ENCODE measurements around the gene TMEM62. TPM values are rescaled to one million over a fixed set of nuclear protein-coding genes. Genes with fewer than 3 reads are reported as not detected.

The TMEM62 gene
- total and polyA plus RNA-seq, 9 of the 15 experiments (the other 6 are each of a cell fraction or from before 2014, with no cell fraction given), result 4.4 to 16.6 (median 11.1) TPM

- peak; percentile 74; the same call in 1 of the 2 replicates for TF ChIP-seq ARID4B (CRISPR knock-in tag; IDR thresholded peaks at IDR 0.05)
- no peak; a peak in 1 of 3 replicates for TF ChIP-seq CBX3 (IDR thresholded peaks at IDR 0.05; ENCODE audit: borderline replicate concordance in 1 of 2, low read length in 2 of 2)
- no peak for TF ChIP-seq NFYB (IDR thresholded peaks at IDR 0.05; ENCODE audit: extremely low read depth, insufficient read length)
- no peak for TF ChIP-seq ZNF398 (CRISPR knock-in tag; IDR thresholded peaks at IDR 0.05)
- 0 out of 2 replicates have a peak, but pooled peaks have one; percentile 57 for TF ChIP-seq SMARCE1 (IDR thresholded peaks at IDR 0.05)
- TF ChIP-seq FOXP4 (CRISPR knock-in tag; IDR thresholded peaks at IDR 0.05; ENCODE audit: borderline replicate concordance), result peak; percentile 73; the same call in 1 of the 2 replicates
- TF ChIP-seq CC2D1A (IDR thresholded peaks at IDR 0.05), result no peak
Observed at GRCh38 chr15:43185157-43186002, 52.0 kb downstream of the TMEM62 start, which contains the start of gene CCNDBP1 (continued).

Data from K562 (cell line).